HG02938 (cell line): ENCODE measurements around the gene EIPR1.

Experiments
- ATAC-seq: cut with Tn5 transposase; IDR thresholded peaks from one replicate; pipeline ENCODE4 v1.9.1; 2021; ENCODE audit warnings: mild to moderate bottlenecking, moderate library complexity; ENCODE audit not compliant: unreplicated experiment

EIPR1 gene

DNA sequence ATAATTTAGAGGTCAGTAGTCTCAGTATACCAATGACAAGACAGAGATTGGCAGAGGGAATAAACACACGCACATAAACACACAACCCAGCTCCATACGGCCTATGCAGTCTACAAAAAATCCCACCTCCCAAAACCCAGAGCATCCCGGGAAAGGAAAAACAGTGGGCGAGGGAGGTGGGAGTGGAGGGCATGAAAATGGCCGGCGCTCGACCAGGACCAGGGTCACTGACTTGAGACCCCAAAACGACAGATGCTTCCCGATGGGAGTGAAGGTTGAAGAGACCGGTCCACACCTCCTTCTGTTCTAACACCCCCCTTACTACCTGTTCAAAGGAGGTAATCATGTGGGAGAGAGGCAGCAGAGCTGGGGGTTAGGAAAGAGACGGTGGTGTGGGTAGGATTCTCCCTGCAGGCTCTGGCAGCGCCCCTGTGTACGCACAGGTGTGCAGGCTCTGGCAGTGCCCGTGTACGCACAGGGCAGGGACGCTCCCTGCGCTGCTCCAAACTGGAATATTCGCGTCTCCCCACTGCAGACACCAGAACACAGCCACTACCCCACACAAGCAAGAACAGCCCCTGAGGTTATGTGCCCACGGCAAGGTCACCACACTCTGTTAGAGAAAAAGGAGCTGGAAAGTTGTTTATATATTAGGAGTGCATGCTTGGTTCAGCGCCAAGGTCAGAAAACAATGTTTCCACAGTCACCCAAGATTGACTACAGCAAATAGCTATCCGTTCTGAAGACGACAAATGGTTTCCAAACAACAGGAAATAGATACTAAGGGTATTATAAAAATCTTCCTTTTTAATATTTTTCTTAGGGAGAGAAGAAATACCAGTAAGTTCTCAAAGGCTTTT, 67.9 kb downstream of the EIPR1 start:
- ATAC-seq: no peak

- ATAC-seq: no peak
These were observed 69.7 kb downstream of the EIPR1 start for GRCh38 chr2:3307901-3308300.

- ATAC-seq: no peak
These were observed 70.4 kb downstream of the EIPR1 start for GRCh38 chr2:3307236-3307635.

GRCh38 chr2:3305952-3306351, 71.7 kb downstream of the EIPR1 start:
- no peak for ATAC-seq

GRCh38 chr2:3305431-3305830, 72.2 kb downstream of the EIPR1 start:
- no peak for ATAC-seq

DNA sequence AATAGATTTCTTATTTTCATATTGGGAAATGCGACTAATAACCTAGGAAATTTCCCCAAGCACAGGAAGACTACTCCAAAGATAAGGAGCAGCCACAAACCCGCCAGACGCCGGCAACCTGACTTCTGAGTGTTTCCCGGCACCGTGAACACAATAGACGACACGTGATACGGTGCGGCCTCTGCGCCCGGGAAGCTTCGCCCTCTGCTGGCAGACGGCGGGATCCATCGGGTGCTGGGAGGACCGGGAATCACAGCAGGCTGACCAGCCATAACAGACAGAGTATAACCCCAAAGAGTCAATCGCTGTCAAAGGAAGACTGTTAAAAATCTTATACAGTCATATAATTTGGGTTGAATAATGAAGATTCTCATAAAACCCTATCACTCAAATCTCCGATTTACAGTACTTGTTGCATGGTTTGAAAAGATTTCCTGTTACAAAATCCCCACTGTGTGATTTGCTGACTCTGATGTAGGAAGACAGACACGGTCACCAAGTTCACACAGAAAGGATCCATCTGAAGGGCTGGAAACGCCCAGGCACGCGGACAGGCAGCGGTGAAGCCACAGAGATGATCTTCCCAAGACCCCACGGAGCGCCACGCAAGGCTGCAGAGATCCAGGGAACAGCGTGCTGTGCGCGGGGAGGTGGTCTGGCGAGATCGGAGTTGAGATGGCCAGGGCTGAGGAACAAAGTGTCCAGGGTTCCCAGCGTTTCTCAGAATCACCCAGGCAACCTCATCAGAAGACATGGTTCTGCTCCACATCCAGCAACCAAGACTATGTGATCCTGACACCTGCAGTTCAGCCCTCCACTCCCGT, 73.8 kb downstream of the EIPR1 start:
- ATAC-seq: peak; percentile 98

- ATAC-seq: peak; percentile 20
These were observed 74.7 kb downstream of the EIPR1 start for GRCh38 chr2:3302751-3303582.

- ATAC-seq: no peak
These were observed 75.2 kb downstream of the EIPR1 start for GRCh38 chr2:3302421-3302750.

DNA sequence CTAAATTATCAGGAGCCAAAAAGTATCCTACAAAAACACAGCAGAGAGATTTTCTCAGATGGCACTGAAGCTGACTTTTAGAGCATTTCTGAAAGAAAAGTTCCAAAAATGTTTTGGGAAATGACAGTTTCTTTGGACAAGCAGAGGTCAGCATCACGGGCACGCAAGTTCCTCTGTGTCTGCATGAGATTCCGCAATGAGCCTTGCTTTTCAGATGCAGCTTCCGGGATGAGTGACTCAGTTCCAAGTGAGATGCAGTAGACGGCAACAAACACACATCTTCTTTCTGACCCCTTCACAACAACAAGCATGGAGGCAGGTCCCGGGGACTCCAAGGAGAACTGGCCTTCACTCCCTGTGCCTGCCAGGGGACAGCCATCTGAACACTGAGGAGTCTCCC, 76.6 kb downstream of the EIPR1 start:
- ATAC-seq: no peak

GRCh38 chr2:3300224-3300995, 77.2 kb downstream of the EIPR1 start:
- ATAC-seq: no peak

GRCh38 chr2:3299703-3300102, 77.9 kb downstream of the EIPR1 start:
- no peak for ATAC-seq

- ATAC-seq: no peak
These were observed 78.5 kb downstream of the EIPR1 start for GRCh38 chr2:3299130-3299529.

- no peak for ATAC-seq
These were observed 79.4 kb downstream of the EIPR1 start for GRCh38 chr2:3298191-3298590.

DNA sequence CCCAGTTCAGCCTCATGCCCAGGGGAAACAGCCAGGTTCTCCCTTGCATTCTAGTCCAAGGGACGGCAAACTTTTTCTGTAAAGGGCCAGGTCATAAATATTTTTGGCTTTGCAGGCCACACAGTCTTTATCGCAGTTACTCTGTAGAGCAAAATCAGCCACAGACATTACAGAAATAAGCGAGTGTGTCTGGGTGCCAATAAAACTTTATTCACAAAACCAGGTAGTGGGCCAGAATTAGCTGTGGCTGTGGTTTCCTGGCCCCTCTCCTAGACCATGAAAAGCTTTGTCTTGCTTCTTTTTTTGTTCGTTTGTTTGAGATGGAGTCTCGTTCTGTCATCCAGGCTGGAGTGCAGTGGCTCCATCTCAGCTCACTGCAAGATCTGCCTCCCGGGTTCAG, 80.1 kb downstream of the EIPR1 start:
- ATAC-seq: no peak

- no peak for ATAC-seq
These were observed 81.2 kb downstream of the EIPR1 start for GRCh38 chr2:3296182-3296972.

DNA sequence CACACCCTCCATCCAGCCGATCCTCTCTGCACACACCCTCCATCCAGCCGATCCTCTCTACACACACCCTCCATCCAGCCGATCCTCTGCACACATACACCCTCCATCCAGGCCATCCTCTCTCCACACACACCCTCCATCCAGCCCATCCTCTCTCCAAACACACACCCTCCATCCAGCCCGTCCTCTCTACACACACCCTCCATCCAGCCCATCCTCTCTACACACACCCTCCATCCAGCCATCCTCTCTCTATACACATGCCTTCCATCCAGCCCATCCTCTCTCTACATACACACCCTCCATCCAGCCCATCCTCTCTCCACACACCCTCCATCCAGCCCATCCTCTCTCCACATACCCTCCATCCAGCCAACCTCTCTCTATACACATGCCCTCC, 83.1 kb downstream of the EIPR1 start:
- ATAC-seq: no peak

DNA sequence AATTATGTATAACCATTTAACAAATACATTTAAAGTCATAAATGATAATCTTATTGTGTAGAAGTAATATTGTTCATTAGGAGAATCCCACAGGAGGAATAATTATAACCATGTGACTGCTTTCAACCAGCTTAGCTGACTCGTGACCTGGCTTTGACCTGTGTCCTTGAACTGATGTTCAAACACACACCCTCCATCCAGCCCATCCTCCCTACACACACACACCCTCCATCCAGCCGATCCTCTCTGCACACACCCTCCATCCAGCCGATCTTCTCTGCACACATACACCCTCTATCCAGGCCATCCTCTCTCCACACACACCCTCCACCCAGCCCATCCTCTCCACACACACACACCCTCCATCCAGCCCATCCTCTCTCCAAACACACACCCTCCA, 83.5 kb downstream of the EIPR1 start:
- ATAC-seq: no peak

GRCh38 chr2:3293221-3293620, 84.4 kb downstream of the EIPR1 start:
- ATAC-seq: no peak

DNA sequence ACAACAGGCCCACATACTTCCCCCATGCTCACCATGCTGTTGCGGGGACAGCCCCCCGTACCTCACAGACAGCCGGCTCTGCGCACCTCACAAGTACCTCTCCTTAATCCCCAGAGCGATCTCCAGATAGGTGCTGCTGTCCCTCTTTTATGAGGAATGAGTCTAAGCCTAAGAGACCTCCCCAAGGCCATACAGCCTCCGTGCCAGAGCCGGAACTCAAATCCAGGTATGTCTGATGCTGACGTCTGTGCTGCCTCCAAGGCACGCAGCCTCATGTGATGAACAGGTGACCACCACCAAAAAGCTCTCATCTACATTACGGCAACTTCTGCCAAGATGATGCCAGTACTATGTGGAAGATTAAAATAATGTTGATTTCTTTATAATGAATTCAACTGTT, 85.2 kb downstream of the EIPR1 start:
- ATAC-seq: no peak

- ATAC-seq: no peak
These were observed 85.9 kb downstream of the EIPR1 start for GRCh38 chr2:3291750-3292149.
